ENCODE data around the gene CORO6.
"Not testable (repeated sequence)": the region's sequence is repeated elsewhere in the genome, so short reads cannot be mapped to it uniquely, and the experiment has no call there.

The CORO6 gene

GRCh38 chr17:29653995-29654714 lies 31.4 kb upstream of the CORO6 start:
- no peak for TF ChIP-seq POLR2A (IDR thresholded peaks at IDR 0.05; ENCODE audit: low read depth, low read length)
- no peak for TF ChIP-seq TAF1 (IDR thresholded peaks at IDR 0.05; ENCODE audit: low read depth, low read length)
- TF ChIP-seq PAX5 (IDR thresholded peaks at IDR 0.05; ENCODE audit: insufficient read depth, low read length, severe bottlenecking) = no peak
- no peak for TF ChIP-seq POLR2AphosphoS5 (IDR thresholded peaks at IDR 0.05; ENCODE audit: low read depth, low read length)
- TF ChIP-seq SPI1 (IDR thresholded peaks at IDR 0.05; ENCODE audit: low read depth, low read length) = no peak
- no peak for TF ChIP-seq POU2F2 (IDR thresholded peaks at IDR 0.05; ENCODE audit: low read depth, low read length)
- no peak for DNase-seq (ENCODE audit: insufficient read length, low spot score)
- FAIRE-seq = no peak

GRCh38 chr17:29652976-29653375 lies 30.3 kb upstream of the CORO6 start:
- DNase-seq (ENCODE audit: insufficient read length, low spot score) = no peak
- FAIRE-seq = no peak
- TF ChIP-seq TAF1 (IDR thresholded peaks at IDR 0.05; ENCODE audit: low read depth, low read length) = no peak
- TF ChIP-seq PAX5 (IDR thresholded peaks at IDR 0.05; ENCODE audit: insufficient read depth, low read length, severe bottlenecking) = no peak
- no peak for TF ChIP-seq POU2F2 (IDR thresholded peaks at IDR 0.05; ENCODE audit: low read depth, low read length)
- TF ChIP-seq POLR2A (IDR thresholded peaks at IDR 0.05; ENCODE audit: low read depth, low read length) = no peak
- no peak for TF ChIP-seq SPI1 (IDR thresholded peaks at IDR 0.05; ENCODE audit: low read depth, low read length)
- TF ChIP-seq POLR2AphosphoS5 (IDR thresholded peaks at IDR 0.05; ENCODE audit: low read depth, low read length) = no peak

- not testable (repeated sequence) for FAIRE-seq; DNase-seq (ENCODE audit: insufficient read length, low spot score)
These were observed 29.2 kb upstream of the CORO6 start for GRCh38 chr17:29651913-29652312.

- no peak for DNase-seq (ENCODE audit: insufficient read length, low spot score)
These were observed 27.7 kb upstream of the CORO6 start for GRCh38 chr17:29650396-29650795.

GRCh38 chr17:29649359-29649758 lies 26.6 kb upstream of the CORO6 start:
- no peak for DNase-seq (ENCODE audit: insufficient read length, low spot score)
- TF ChIP-seq SPI1 (IDR thresholded peaks at IDR 0.05; ENCODE audit: low read depth, low read length) = no peak
- no peak for TF ChIP-seq PAX5 (IDR thresholded peaks at IDR 0.05; ENCODE audit: insufficient read depth, low read length, severe bottlenecking)
- no peak for TF ChIP-seq POLR2A (IDR thresholded peaks at IDR 0.05; ENCODE audit: low read depth, low read length)
- TF ChIP-seq TAF1 (IDR thresholded peaks at IDR 0.05; ENCODE audit: low read depth, low read length) = no peak
- no peak for TF ChIP-seq POLR2AphosphoS5 (IDR thresholded peaks at IDR 0.05; ENCODE audit: low read depth, low read length)
- no peak for TF ChIP-seq POU2F2 (IDR thresholded peaks at IDR 0.05; ENCODE audit: low read depth, low read length)
- no peak for FAIRE-seq

More at GRCh38 chr17:29650396-29650795, 27.7 kb upstream of the CORO6 start:
- FAIRE-seq = no peak
- no peak for TF ChIP-seq PAX5 (IDR thresholded peaks at IDR 0.05; ENCODE audit: insufficient read depth, low read length, severe bottlenecking)
- no peak for TF ChIP-seq TAF1 (IDR thresholded peaks at IDR 0.05; ENCODE audit: low read depth, low read length)
- no peak for TF ChIP-seq POLR2A (IDR thresholded peaks at IDR 0.05; ENCODE audit: low read depth, low read length)
- TF ChIP-seq POU2F2 (IDR thresholded peaks at IDR 0.05; ENCODE audit: low read depth, low read length) = no peak
- TF ChIP-seq SPI1 (IDR thresholded peaks at IDR 0.05; ENCODE audit: low read depth, low read length) = no peak
- no peak for TF ChIP-seq POLR2AphosphoS5 (IDR thresholded peaks at IDR 0.05; ENCODE audit: low read depth, low read length)

GRCh38 chr17:29648005-29648404 lies 25.3 kb upstream of the CORO6 start:
- DNase-seq (ENCODE audit: insufficient read length, low spot score) = no peak
- TF ChIP-seq POU2F2 (IDR thresholded peaks at IDR 0.05; ENCODE audit: low read depth, low read length) = no peak
- no peak for TF ChIP-seq POLR2AphosphoS5 (IDR thresholded peaks at IDR 0.05; ENCODE audit: low read depth, low read length)
- TF ChIP-seq POLR2A (IDR thresholded peaks at IDR 0.05; ENCODE audit: low read depth, low read length) = no peak
- TF ChIP-seq SPI1 (IDR thresholded peaks at IDR 0.05; ENCODE audit: low read depth, low read length) = no peak
- no peak for TF ChIP-seq PAX5 (IDR thresholded peaks at IDR 0.05; ENCODE audit: insufficient read depth, low read length, severe bottlenecking)
- TF ChIP-seq TAF1 (IDR thresholded peaks at IDR 0.05; ENCODE audit: low read depth, low read length) = no peak
- no peak for FAIRE-seq

GRCh38 chr17:29645515-29646051 lies 22.9 kb upstream of the CORO6 start:
- FAIRE-seq (no peak), DNase-seq (ENCODE audit: insufficient read length, low spot score) (no peak)
- TF ChIP-seq POLR2A (IDR thresholded peaks at IDR 0.05; ENCODE audit: low read depth, low read length) (no peak), PAX5 (IDR thresholded peaks at IDR 0.05; ENCODE audit: insufficient read depth, low read length, severe bottlenecking) (no peak), SPI1 (IDR thresholded peaks at IDR 0.05; ENCODE audit: low read depth, low read length) (no peak), POU2F2 (IDR thresholded peaks at IDR 0.05; ENCODE audit: low read depth, low read length) (no peak), POLR2AphosphoS5 (IDR thresholded peaks at IDR 0.05; ENCODE audit: low read depth, low read length) (no peak), TAF1 (IDR thresholded peaks at IDR 0.05; ENCODE audit: low read depth, low read length) (no peak)

- DNase-seq (ENCODE audit: insufficient read length, low spot score) = no peak
- TF ChIP-seq POLR2AphosphoS5 (IDR thresholded peaks at IDR 0.05; ENCODE audit: low read depth, low read length) (no peak), TAF1 (IDR thresholded peaks at IDR 0.05; ENCODE audit: low read depth, low read length) (no peak), SPI1 (IDR thresholded peaks at IDR 0.05; ENCODE audit: low read depth, low read length) (no peak), POU2F2 (IDR thresholded peaks at IDR 0.05; ENCODE audit: low read depth, low read length) (no peak), POLR2A (IDR thresholded peaks at IDR 0.05; ENCODE audit: low read depth, low read length) (no peak), PAX5 (IDR thresholded peaks at IDR 0.05; ENCODE audit: insufficient read depth, low read length, severe bottlenecking) (no peak)
- no peak for FAIRE-seq
These were observed 21.1 kb upstream of the CORO6 start for GRCh38 chr17:29643817-29644160.

- FAIRE-seq (no peak), DNase-seq (ENCODE audit: insufficient read length, low spot score) (no peak)
- TF ChIP-seq PAX5 (IDR thresholded peaks at IDR 0.05; ENCODE audit: insufficient read depth, low read length, severe bottlenecking) (no peak), POLR2AphosphoS5 (IDR thresholded peaks at IDR 0.05; ENCODE audit: low read depth, low read length) (no peak), SPI1 (IDR thresholded peaks at IDR 0.05; ENCODE audit: low read depth, low read length) (no peak), POU2F2 (IDR thresholded peaks at IDR 0.05; ENCODE audit: low read depth, low read length) (no peak), POLR2A (IDR thresholded peaks at IDR 0.05; ENCODE audit: low read depth, low read length) (no peak), TAF1 (IDR thresholded peaks at IDR 0.05; ENCODE audit: low read depth, low read length) (no peak)
These were observed 19.5 kb upstream of the CORO6 start for GRCh38 chr17:29642171-29642611.
